EH (cell line): Measurements from ENCODE around the gene DYNC1H1.
A peak's percentile ranks its signal among the peaks of the same experiment; 100 is the strongest.
"Not testable (repeated sequence)": the region's sequence is repeated elsewhere in the genome, so short reads cannot be mapped to it uniquely, and the experiment has no call there.

Source experiments
- DNase-seq: peaks from one replicate; pipeline ENCODE4 v3.0.0-alpha.2; 2015; ENCODE audit warnings: low read depth

Gene DYNC1H1

DNA sequence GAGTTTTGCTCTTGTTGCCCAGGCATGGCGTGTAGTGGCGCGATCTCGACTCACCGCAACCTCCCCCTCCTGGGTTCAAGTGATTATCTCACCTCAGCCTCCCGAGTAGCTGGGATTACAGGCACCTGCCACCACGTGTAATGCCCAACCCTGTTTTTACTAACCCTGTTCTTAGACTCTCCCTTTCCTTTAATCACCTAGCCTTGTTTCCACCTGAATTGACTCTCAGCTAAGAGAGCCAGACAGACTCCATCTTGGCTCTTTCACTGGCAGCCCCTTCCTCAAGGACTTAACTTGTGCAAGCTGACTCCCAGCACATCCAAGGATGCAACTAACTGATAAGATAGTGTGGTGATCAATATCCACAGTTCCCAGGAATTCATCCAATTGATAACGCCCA, 100.2 kb downstream of the DYNC1H1 start:
- not testable (repeated sequence) for DNase-seq

DNA sequence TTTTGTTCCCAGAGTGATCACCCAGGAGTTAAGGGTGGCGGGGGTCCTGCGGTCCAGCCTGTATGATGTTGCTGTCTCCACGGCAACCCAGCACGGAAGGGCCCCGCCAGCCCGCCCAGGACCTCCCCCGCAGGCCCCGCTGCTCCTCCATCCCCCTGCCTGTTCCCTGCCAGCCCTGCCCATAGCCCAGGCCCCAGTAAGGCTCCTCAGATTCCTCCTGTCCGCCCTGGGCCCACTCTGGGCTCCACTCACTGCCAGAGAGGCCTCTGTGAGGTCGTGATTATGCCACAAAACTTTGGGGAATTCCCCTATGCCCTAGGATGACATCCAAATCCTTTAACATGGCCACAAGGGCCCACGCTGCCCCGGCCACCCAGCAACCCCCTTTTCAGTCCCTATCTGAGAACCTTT, 101.7 kb downstream of the DYNC1H1 start:
- DNase-seq: no peak

DNA sequence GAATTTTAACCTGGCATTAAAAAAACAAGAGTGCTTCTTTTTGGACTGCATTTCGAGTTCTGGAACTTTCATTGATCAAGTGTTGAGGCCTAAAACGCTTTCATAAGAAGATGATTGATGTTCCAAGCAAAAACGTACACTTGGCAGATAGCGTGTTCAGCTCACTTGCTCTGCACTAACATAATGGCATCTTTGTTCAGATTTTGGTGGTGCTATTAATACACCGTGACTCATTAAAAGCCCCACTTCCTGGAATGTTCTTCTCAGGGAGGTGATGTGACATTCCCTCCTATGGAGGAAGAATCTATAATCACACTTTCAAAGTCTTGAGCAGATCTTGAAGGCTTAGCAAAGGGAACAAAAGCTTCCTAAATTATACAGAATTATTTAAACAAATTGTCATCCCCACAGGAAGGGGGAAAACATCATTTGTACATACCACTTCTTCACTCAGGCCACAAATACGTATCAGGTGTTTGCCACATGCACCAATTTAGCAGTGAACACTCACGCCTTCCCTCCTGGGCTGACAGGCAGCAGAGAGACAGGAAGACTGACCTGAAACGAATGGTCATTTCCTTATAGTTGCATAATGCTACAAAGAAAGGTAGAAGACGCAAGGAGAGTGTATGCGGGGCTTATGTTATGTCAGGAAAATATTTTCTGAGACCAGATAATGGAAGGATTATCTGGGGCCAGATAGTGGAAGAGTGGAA, 107.1 kb downstream of the DYNC1H1 start:
- DNase-seq: peak; percentile 79

DNA sequence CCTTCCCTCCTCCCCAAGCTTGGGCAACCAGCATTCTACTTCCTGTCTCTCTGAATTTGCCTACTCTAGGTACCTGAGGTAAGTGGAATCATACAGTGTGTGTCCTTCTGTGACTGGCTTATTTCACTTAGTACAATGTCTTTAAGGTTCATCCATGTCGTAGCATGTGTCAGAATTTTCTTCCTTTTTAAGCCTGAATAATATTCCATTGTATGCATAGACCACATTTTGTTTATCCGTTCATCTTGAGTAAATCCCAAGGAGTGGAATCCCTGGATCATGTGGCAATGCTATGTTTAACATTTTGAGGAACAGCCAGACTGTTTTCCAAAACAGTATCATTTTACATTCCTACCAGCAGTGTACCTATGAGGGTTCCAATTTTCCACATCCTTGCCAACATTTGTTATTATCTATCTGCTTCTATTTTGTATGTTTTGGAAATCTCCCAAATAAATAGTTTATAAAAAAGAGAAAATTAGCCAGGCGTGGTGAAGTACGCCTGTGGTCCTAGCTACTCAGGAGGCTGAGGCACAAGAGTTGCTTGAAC, 110.1 kb downstream of the DYNC1H1 start:
- DNase-seq: no peak

DNA sequence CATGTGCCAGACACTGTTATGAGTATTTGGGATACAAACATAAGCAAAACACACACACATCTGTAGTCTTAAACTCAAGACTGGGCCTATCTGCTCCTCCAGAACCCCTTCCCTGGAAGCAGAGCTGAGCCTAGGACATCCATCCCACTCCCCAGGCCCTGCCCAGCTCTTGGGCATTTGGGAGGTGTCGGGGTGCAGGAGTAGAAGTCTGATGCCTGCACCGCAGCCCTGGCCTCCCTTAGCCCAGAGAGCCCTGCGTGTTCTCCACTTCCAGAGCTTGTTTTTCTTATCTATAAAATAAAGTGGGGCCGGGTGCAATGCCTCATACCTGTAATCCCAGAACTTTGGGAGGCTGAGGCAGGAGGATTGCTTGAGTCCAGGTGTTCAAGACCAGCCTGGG, 110.8 kb downstream of the DYNC1H1 start:
- DNase-seq: no peak

DNA sequence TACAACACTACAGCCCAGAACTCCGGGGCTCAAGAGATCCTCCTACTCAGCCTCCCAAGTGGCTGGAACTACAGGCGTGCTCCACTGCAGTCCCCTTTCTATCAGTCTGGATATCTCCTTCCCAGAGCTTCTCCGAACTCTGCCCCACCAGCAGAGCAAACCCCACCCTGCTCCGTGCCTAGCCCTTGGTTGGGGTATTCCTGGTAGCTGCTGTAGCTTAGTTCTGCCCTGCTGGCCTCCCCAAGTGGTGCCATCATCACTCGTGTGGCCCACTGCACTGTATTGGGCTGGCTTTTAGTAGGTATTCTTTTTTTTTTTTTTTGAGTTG, 113.0 kb downstream of the DYNC1H1 start:
- no peak for DNase-seq

DNA sequence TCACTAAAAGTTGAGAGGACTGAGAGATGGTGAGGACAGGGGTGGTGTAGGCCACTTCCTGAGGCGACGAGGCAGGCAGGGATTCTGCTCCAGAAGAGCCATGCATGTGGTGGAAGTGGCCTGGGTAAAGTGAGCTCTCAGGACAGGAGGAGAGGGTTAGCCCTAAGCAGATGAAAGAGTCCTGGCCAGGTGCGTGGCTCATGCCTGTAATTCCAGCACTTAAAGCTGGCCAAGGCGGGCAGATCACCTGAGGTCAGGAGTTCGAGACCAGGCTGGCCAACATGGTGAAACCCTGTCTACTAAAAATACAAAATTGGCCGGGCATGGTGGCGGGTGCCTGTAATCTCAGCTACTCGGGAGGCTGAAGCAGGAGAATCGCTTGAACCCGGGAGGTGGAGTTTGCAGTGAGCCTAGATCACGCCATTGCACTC, 114.0 kb downstream of the DYNC1H1 start:
- DNase-seq: not testable (repeated sequence)

DNA sequence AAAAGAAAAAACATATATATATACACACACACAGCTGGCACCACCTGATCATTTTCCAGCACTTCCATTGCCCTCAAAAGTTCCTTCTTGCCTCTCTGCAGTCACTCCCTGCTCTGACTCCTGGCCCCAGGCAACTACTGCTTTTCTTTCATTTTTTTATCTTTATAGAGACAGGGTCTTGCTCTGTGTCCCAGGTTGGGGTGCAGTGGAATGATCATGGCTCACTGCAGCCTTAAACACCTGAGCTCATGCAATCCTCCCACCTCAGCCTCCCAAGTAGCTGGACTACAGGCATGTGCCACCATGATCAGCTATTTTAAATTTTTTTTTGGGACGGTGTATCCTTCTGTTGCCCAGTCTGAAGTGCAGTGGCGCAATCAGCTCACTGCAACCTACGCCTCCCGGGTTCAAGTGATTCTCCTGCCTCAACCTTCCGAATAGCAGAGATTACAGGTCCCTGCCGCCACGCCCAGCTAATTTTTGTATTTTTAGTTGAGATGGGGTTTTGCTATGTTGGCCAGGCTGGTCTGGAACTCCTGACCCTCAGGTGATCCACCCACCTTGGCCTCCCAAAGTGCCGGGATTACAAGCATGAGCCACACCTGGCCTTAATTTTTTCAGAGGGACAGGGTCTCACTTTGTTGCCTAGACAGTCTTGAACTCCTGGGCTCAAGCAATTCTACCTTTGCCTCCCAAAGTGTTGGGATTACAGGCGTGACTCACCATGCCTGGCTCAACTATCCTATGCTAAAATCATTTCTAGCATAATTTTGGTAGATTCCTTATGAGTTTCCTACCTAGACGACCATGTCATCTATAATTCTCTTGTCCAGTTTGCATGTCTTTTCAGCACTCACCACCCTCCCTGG, 114.7 kb downstream of the DYNC1H1 start:
- DNase-seq: no peak

DNA sequence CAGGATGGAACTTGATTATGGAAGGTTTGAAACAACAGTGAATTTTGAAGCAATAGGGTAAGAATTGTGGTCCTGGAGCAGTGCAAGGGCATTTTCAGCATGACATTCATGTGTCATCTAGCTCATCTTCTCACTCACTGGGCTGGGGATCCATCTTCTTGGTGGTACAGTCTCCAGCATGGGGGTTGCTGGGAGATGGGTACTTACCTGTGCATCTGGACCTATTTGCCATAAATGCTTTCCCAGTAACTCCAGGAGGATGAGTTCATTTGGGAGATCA, 115.3 kb downstream of the DYNC1H1 start:
- no peak for DNase-seq

DNA sequence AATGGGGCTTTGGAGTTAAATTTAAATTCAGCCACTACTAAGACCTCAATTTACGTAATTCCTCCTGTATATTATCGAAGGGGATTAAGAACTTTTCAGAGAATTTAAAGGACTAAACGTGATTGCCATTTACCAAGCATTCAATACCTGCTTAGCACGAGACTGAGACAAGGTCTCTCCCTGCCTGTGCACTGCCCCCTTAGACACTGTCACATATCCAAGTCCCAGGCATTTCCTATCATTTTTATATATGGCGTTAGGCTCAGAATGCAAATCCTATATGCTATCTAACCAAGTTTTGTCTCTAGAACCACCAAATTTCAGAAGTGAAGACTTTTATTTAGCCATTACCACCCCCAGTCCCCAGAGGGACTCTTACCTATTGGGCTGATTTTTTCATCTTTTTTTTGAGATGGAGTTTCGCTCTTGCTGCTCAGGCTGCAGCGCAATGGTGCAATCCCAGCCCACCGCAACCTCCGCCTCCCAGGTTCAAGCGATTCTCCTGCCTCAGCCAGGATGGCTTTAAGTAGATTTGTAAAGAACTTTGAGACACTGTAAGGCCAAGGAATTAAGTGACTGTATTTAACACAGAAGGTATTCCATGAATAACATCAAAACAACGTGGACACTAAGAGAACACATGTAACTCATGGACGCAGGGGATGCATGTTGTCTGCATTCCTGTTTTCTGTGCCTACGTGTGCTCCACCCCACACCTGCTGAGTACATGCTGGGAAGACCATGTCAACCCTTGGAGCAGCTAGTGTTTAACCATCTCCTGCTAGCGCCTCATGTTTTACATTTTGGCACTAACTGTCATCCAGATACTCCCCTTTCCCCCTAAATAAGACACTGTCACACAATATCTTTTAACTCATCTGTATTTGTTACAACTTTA, 116.1 kb downstream of the DYNC1H1 start:
- DNase-seq: no peak

DNA sequence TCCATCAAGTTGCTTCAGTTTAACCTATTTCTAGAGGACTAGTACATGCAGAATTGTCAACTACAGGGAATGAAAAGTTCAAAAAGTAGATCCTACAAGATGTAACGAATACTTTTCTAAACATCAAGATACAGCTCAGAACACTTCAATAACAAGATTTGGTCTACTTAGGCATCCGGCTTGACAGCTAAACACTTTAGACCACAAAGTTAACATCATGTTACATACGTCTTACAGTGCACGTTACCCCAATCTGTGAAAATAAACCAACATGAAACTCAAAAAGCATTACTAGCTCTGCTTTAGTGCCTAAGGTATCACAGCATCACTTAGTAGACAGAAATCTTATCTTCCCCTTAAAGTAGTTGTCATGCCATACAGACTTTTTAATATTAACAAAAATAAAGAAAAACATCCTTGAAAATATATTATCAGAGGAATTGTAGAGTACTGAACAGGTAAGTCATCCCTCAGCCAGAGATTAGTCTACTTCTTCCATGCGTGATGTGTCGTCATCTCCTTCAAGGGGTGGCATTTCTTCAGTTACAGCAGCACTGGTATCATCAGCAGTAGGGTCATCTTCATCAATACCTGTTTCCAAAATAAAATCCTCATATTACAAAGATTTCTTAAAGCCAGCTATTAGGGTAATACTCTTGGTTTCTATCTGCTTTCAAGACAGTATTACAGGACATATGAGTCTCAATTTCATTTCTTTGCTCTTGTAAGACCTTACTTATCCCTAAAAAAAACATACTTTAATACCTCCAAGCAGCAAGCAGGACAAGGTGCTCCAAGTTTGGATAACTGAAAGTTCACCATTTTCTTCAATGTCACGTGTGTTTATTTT, 117.1 kb downstream of the DYNC1H1 start:
- DNase-seq: no peak

DNA sequence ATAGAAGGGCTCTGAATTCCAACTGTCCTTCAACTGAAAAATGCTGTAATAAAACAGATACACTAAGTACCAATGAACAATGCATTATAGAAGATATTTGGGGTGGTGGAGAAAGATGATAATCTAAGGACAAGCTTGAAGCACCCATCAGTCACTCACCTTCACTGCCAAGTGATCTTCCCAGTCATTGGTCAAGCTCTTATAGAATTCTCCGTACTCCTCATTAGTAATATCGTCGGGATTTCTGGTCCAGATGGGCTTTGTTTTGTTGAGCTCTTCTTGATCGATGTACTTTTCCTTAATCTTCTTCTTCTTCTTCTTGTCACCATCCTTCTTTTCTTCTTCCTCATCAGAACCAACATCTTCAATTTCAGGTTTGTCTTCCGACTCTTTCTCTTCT, 120.1 kb downstream of the DYNC1H1 start:
- not testable (repeated sequence) for DNase-seq

DNA sequence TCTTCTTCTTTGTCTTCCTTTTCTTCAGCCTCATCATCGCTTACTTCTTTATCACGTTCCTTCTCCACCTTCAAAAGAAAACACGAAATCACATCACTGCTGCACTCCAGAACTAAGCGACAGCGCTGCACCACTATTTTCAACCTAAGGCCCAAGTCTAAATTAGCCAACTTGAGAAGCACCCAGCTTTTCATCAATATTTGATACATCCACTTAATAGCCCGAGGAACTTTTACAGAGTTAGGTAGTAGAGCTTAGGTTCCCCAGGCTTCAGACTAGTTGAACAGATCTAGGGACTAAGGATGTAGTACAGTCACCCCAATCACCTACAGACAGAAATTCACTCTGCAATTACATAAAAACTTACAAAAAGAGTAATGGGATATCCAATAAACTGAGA, 120.6 kb downstream of the DYNC1H1 start:
- DNase-seq: no peak

DNA sequence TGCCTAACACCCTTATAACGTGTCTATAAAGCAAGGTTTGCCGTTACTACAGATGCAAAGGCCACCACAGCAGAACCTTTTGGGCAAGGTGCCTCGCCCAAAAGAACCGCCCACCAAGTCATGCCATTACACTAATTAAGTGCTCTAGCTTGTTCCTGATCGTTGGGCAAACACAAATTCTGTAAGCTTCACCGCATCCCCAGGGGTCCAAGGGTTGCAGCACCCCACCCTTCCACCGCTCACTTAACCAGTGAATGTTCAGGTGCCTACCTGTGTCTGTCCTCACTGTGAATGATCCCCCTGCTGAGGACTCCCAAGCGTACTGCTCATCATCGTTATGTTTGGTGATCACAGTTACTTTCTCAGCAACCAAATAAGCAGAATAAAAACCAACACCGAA, 121.1 kb downstream of the DYNC1H1 start:
- no peak for DNase-seq

DNA sequence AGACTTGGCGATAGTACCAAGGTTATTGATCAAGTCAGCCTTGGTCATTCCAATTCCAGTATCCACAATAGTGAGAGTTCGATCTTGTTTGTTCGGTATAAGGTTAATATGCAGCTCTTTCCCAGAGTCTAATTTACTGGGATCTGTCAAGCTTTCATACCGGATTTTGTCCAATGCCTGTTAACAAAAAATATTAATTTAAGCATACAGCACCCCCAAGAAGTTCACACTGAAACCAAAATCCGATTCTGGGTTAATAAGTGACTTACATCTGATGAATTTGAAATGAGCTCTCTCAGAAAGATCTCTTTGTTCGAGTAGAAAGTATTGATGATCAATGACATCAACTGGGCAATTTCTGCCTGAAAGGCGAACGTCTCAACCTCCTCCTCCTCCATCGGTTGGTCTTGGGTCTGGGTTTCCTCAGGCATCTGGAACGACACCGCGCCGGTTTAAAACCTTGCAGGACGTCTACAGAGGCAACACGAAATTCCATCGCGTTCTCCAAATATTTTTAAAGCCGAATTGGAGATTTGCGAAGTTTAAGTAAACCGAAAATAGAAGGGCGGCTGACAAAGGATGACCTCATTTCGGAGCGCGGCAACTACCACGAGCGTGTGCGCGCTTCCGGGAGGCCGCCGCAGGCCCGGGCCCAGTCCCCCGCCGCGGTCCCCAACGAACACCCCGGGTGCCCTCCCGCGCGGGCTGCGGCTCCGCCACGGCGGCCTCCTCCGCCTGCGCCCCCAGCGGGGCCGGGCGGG, 121.8 kb downstream of the DYNC1H1 start:
- peak; percentile 79 for DNase-seq

DNA sequence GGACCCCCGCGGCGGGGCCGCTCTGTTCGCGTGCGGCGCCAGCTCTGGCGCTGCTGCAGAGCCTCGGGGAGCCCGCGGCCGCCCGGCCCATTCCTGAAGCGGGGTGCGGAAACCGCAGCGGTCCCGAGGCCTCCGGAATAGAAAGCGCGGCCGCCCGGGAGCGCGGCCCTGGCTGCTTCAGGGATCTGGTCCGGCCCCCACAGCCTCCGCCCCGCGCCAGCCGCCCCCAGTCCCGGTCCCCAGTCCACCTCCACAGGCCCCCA, 122.3 kb downstream of the DYNC1H1 start:
- no peak for DNase-seq

DNA sequence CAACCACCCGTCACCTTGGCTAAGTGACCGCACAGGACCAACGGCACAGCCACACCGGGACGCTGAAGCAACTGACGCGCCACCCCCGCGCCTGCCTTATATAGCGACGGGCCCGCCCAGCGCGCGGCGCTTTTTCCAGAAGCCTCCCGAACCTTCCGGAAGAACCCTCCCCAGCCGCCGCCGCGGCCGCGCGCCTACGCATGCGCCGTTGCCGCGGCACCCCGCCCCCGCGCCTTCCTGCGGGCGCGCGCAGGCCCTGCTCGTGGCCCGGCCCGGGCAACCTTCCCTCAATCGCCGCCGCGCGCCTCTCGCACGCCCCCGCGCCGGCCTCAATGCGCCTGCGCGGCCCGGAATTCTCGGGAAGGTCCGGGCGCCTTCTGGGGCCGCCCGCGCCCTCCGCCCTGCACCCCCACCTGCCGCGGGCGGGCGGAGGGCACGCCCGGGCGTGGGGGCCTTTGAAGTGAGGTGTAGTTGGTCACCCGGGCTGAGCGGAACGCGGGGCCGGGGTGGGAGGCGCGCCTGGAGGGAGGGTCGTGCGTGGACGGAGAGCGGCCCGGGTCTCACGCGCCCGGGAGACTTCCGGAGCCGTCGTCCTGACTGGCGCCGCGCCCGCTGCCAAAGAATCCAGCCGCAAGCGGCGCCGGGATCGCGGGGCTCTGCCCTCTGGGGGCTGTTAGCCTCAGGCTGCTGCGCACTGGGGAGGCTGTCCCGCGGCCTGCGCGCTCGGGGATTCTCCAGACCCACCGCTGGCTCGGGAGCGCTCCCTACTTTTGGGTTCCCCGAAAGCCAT, 122.8 kb downstream of the DYNC1H1 start, which contains the start of gene HSP90AA1:
Gene HSP90AA1, minus strand, starts transcription at position 73 of the 790 bp plus-strand sequence. CDS start 666 bp downstream, outside the sequence.
- DNase-seq: peak; percentile 92

DNA sequence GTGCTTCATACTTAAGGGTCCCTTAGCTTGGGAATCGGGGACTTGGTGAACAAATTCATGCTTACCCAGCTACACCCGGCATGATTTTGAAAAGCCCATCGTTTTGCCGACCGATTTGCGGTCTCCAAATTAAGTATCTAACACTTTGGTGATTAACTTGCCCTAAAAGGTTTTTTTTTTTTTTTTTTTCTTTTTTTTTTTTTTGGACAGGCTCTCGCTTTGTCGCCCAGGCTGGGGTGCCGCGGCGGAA, 123.3 kb downstream of the DYNC1H1 start:
- no peak for DNase-seq

DNA sequence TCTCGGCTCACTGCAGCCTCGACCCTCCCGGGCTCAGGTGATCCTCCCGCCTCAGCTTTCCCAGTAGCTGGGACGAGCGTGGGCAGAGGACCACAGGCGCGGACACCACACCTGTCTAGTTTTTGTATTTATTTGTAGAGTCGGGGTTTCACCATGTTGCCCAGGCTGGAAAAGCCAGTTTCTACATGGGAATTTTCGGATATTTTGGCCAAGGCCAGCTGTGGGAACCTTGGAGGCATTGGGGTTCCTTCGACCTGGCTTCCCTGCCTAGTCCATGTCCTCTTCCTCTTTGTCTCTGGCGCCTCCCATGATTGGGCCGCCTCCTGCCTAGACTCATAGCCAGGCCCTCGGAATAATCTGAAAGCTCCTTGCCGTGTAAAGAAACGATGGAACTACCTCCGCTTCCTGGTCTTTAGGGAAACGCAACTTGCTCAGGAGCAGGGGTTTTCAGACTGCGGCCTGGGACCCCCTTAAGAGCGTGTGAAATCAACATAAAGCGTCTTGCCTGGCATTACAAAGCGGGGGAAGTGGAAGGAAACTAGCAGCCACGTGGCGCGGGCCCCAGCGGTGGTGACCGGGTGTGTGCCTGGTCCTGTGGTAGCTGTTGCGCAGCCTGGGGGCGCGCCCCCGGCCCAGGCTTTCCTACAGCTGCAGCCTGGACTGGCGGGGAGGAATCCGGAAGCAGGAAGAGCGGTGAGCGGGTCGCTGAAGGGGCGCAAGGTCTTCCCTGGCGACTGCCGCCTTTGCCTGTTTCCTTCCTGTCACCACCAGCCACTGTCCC, 123.8 kb downstream of the DYNC1H1 start:
- peak; percentile 28 for DNase-seq
